GM21515 (cell line): ENCODE data around the gene KLRC4.
"Not testable (repeated sequence)": the region's sequence is repeated elsewhere in the genome, so short reads cannot be mapped to it uniquely, and the experiment has no call there.

Experiments used
- ATAC-seq: cut with Tn5 transposase; IDR thresholded peaks from one replicate; pipeline ENCODE4 v1.9.1; 2021; ENCODE audit not compliant: unreplicated experiment

Gene KLRC4

GRCh38 chr12:10409392-10409791 lies at the start of gene KLRC4:
Gene KLRC4 (minus strand): TSS chr12:10409757. CDS start chr12:10409575, 182 bp downstream.
- no peak for ATAC-seq

GRCh38 chr12:10457760-10458159 lies 48.2 kb upstream of the KLRC4 start:
- no peak for ATAC-seq

- no peak for ATAC-seq
These were observed 47.3 kb upstream of the KLRC4 start for GRCh38 chr12:10456856-10457255.

GRCh38 chr12:10455766-10456165 lies 46.2 kb upstream of the KLRC4 start:
- ATAC-seq: no peak

GRCh38 chr12:10454531-10454930 lies 45.0 kb upstream of the KLRC4 start:
- ATAC-seq: no peak

- no peak for ATAC-seq
These were observed 43.6 kb upstream of the KLRC4 start, which contains the start of gene KLRC1 for GRCh38 chr12:10453156-10453555. Gene KLRC1 (minus strand): TSS chr12:10453377. CDS start chr12:10451156, 2,221 bp downstream.

- no peak for ATAC-seq
These were observed 38.7 kb upstream of the KLRC4 start for GRCh38 chr12:10448236-10448635.

GRCh38 chr12:10446052-10446451 lies 36.5 kb upstream of the KLRC4 start:
- ATAC-seq: not testable (repeated sequence)

GRCh38 chr12:10441144-10441543 lies 31.6 kb upstream of the KLRC4 start:
- not testable (repeated sequence) for ATAC-seq

GRCh38 chr12:10439608-10440274 lies 30.2 kb upstream of the KLRC4 start:
- ATAC-seq: not testable (repeated sequence)

GRCh38 chr12:10437601-10438000 lies 28.0 kb upstream of the KLRC4 start:
- ATAC-seq: not testable (repeated sequence)

GRCh38 chr12:10435816-10436215 lies 26.3 kb upstream of the KLRC4 start, which contains the start of gene KLRC2:
Gene KLRC2 (minus strand): TSS chr12:10436010. CDS start chr12:10435986, 24 bp downstream.
- ATAC-seq: not testable (repeated sequence)

- ATAC-seq: not testable (repeated sequence)
These were observed 21.1 kb upstream of the KLRC4 start for GRCh38 chr12:10430623-10431022.

- ATAC-seq: not testable (repeated sequence)
These were observed 16.4 kb upstream of the KLRC4 start for GRCh38 chr12:10425938-10426337.

- ATAC-seq: not testable (repeated sequence)
These were observed 14.8 kb upstream of the KLRC4 start for GRCh38 chr12:10424260-10424899.

- not testable (repeated sequence) for ATAC-seq
These were observed 12.6 kb upstream of the KLRC4 start for GRCh38 chr12:10422159-10422558.

GRCh38 chr12:10420334-10420733 lies 10.8 kb upstream of the KLRC4 start, which contains the start of gene KLRC3:
Gene KLRC3 (minus strand): TSS chr12:10420595. CDS start chr12:10420550, 45 bp downstream.
- not testable (repeated sequence) for ATAC-seq

- ATAC-seq: no peak
These were observed 715 bp downstream of the KLRC4 start for GRCh38 chr12:10408842-10409241.

GRCh38 chr12:10406725-10407124 lies 2.8 kb downstream of the KLRC4 start:
- ATAC-seq: no peak

GRCh38 chr12:10405294-10405693 lies 4.3 kb downstream of the KLRC4 start:
- ATAC-seq: no peak

GRCh38 chr12:10404798-10405197 lies 4.8 kb downstream of the KLRC4 start:
- ATAC-seq: no peak

GRCh38 chr12:10400829-10401228 lies 8.7 kb downstream of the KLRC4 start:
- no peak for ATAC-seq
